Duodenal mucosa (tissue), 2 donors: ENCODE data around the gene PTPRN2.

Experiments used
- H3K27ac ChIP-seq: one replicate; pipeline ENCODE4 v1.7.0; 2013; ENCODE audit warnings: low read depth, low read length
- H3K27me3 ChIP-seq, 2 donors: one replicate each; pipeline ENCODE4 v1.7.0; 2013; ENCODE audit warnings: low read length in 2 of 2, control low read depth in 1 of 2; ENCODE audit not compliant: insufficient read depth in 2 of 2, control insufficient read depth in 1 of 2
- H3K36me3 ChIP-seq, 2 donors: one replicate each; pipeline ENCODE4 v1.7.0; 2013; ENCODE audit warnings: low read length in 2 of 2, control low read depth in 1 of 2; ENCODE audit not compliant: insufficient read depth in 2 of 2, control insufficient read depth in 1 of 2
- H3K4me1 ChIP-seq, 2 donors: one replicate each; pipeline ENCODE4 v1.7.0; 2013; ENCODE audit warnings: low read length in 2 of 2, control low read depth in 1 of 2; ENCODE audit not compliant: insufficient read depth in 2 of 2, control insufficient read depth in 1 of 2
- H3K4me3 ChIP-seq, 2 donors: one replicate each; pipeline ENCODE4 v1.7.0; 2013; ENCODE audit warnings: low read length in 2 of 2, low read depth in 1 of 2
- H3K9ac ChIP-seq, 2 donors: one replicate each; pipeline ENCODE4 v1.7.0; 2013; ENCODE audit warnings: low read length in 2 of 2, low read depth in 1 of 2
- H3K9me3 ChIP-seq, 2 donors: one replicate each; pipeline ENCODE4 v1.7.0; 2013; ENCODE audit warnings: low read length in 2 of 2, control low read depth in 1 of 2; ENCODE audit not compliant: control insufficient read depth in 1 of 2

PTPRN2 gene

DNA sequence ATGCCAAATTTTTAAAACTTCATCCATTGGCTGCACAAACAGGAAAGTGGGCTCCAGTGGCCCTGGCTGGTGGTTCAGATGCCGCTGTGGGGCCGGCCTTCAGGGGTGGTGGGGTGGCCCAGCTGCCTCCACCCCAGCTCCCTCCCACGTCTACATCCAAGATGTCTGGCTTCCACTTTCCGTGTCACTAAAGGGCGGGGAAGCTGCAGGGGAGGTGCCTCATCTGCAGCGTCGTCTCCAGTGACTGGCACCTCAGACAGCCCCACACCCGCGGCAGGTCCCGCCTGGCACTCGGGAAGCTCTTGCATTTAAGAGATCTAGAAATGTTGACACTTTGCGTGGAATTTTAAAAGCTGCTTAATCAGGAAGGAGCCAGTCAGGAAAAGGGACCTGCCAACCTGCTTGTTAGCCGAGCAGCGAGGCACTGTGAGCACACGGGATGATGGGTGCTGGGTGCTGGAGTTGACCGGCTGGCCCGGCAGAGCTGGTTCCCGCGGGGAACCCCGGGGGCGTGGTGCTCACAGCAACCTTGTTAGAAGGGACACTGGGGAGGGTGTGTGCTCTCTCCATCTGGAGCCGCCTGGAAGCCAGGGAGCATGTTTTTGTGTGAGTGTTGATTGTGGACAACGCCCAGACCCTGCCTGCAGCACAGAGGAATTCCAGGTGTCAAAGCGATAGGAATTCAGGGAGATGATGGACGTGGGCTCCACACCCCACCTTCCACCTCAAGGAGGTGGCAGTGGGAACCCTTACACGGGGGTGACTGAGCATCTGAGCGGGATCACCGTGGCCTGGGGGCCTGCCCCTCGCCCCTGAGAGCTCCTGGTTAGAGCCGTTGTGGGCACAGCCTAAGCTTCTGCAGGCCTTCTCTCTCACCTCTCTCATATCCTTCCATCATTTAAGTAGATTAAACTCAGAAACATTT lies 320.5 kb downstream of the PTPRN2 start:
- H3K27ac ChIP-seq: no peak overlapping the region
- peaks cover 0 to 3% of the 10 kb centered on the region in 2 donors for H3K9me3 ChIP-seq
- H3K4me3 ChIP-seq: no peak overlapping the region
- peaks cover 44 to 52% of the 10 kb centered on the region in 2 donors for H3K4me1 ChIP-seq
- no peaks in the 10 kb centered on the region for H3K27me3 ChIP-seq
- no peak overlapping the region for H3K9ac ChIP-seq
- H3K36me3 ChIP-seq: no peaks in the 10 kb centered on the region

DNA sequence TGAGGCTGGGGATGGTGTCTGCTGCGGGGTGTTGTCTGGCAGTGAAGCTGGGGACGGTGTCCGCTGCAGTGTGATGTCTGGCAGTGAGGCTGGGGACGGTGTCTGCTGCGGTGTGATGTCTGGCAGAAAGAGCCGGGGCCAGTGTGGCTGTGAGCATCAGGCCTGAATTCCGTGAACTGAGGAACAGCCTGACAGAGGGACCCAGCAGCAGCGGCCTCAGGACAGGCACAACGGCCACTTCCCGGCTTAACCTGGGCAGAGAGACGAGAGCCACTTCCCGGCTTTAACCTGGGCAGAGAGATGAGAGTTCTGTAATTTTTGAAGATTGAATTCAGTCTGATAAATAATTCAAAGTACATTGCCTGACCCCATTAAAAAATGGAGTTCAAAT lies 321.2 kb downstream of the PTPRN2 start:
- no peaks in the 10 kb centered on the region for H3K36me3 ChIP-seq
- H3K9ac ChIP-seq: no peak overlapping the region
- peaks cover 0 to 3% of the 10 kb centered on the region in 2 donors for H3K9me3 ChIP-seq
- no peak overlapping the region for H3K4me3 ChIP-seq
- peaks cover 44 to 52% of the 10 kb centered on the region in 2 donors for H3K4me1 ChIP-seq
- H3K27ac ChIP-seq: no peak overlapping the region
- H3K27me3 ChIP-seq: no peaks in the 10 kb centered on the region

- H3K9me3 ChIP-seq: peaks cover 0 to 3% of the 10 kb centered on the region in 2 donors
- no peak overlapping the region for H3K9ac ChIP-seq
- H3K27me3 ChIP-seq: no peaks in the 10 kb centered on the region
- peaks cover 44 to 52% of the 10 kb centered on the region in 2 donors for H3K4me1 ChIP-seq
- H3K4me3 ChIP-seq: no peak overlapping the region
- H3K36me3 ChIP-seq: no peaks in the 10 kb centered on the region
- H3K27ac ChIP-seq: no peak overlapping the region
Measured at GRCh38 chr7:158265743-158266080, 321.9 kb downstream of the PTPRN2 start.

GRCh38 chr7:158264881-158265742 lies 322.5 kb downstream of the PTPRN2 start:
- Histone ChIP-seq H3K27ac (peak overlapping the region; percentile 12), H3K4me3 (peak overlapping the region; percentile 12 to 27), H3K4me1 (peaks cover 43 to 49% of the 10 kb centered on the region in 2 donors), H3K9me3 (peaks cover 0 to 3% of the 10 kb centered on the region in 2 donors), H3K36me3 (no peaks in the 10 kb centered on the region), H3K9ac (no peak overlapping the region), H3K27me3 (no peaks in the 10 kb centered on the region)

- Histone ChIP-seq H3K9me3 (peaks cover 0 to 3% of the 10 kb centered on the region in 2 donors), H3K27me3 (no peaks in the 10 kb centered on the region), H3K4me1 (peaks cover 36 to 45% of the 10 kb centered on the region in 2 donors), H3K27ac (peak overlapping the region; percentile 13), H3K4me3 (peak overlapping the region; percentile 27 to 28), H3K36me3 (no peaks in the 10 kb centered on the region), H3K9ac (peak overlapping the region; percentile 3 to 29)
Measured at GRCh38 chr7:158263964-158264748, 323.5 kb downstream of the PTPRN2 start.

DNA sequence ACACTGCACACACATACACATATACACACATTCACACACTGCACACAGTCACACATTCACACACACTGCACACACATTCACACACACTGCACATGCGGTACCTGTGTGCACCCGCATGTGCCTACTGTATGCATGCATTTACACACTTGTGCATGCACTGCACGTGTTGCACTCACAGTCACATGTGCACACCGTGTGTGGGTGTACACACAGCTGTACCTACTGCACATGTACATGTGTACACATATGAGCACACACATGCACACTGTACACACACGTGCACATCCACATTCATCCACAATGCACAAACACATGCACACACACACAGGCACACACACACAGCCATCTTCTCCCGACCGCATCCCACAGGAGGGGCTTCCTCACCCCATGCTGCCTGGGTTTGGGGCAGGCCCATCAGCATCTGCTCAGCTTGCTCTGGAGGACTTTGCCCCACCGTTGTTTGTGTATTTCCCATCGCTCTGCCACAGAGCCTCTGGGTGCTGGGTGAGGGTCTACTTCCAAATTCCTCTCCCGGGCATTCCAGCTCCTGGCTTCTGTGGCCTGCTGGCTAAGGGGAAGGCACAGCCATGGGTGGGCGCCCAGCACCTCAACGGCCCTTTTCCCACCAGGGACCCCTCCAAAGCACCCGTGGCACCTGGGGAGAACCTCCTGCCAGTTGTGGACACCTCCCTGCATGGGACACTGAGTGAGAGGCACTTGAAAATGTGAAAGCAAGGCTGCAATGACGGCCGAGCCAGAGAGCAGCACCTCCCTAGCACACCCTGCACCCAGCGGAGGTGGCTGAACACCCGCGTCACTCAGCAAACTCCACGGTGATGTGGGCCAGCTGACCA lies 324.3 kb downstream of the PTPRN2 start:
- Histone ChIP-seq H3K9me3 (peaks cover 0 to 3% of the 10 kb centered on the region in 2 donors), H3K4me1 (peaks cover 36 to 41% of the 10 kb centered on the region in 2 donors), H3K9ac (peak overlapping the region in 1 of 2 donors; percentile 32), H3K27ac (peak overlapping the region; percentile 13), H3K36me3 (no peaks in the 10 kb centered on the region), H3K27me3 (no peaks in the 10 kb centered on the region), H3K4me3 (peak overlapping the region; percentile 27 to 28)

DNA sequence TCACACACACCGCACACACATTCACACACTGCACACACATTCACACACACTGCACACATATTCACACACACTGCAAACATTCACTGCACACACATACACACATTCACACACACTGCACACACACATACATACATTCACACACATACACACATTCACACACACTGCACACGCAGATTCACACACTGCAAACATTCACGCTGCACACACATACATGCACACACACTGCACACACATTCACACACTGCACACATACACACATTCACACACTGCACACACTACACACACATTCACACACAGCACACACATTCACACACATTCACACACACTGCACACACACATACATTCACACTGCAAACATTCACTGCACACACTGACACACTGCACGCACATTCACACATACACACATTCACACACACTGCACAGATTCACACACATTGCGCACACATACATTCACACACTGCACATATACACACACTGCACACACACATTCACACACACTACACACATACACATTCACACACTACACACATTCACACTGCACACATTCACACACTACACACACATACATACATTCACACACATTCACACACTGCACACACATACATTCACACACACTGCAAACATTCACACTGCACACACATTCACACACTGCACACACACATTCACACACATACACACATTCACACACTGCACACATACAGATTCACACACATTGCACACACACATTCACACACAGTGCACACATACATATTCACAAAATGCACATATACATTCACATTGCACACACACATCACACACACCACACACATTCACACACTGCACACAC lies 325.1 kb downstream of the PTPRN2 start:
- H3K27ac ChIP-seq: no peak overlapping the region
- H3K4me3 ChIP-seq: peak overlapping the region in 1 of 2 donors; percentile 21
- H3K4me1 ChIP-seq: peaks cover 31 to 36% of the 10 kb centered on the region in 2 donors
- H3K9me3 ChIP-seq: peaks cover 0 to 3% of the 10 kb centered on the region in 2 donors
- peak overlapping the region in 1 of 2 donors; percentile 25 for H3K9ac ChIP-seq
- H3K36me3 ChIP-seq: no peaks in the 10 kb centered on the region
- no peaks in the 10 kb centered on the region for H3K27me3 ChIP-seq

DNA sequence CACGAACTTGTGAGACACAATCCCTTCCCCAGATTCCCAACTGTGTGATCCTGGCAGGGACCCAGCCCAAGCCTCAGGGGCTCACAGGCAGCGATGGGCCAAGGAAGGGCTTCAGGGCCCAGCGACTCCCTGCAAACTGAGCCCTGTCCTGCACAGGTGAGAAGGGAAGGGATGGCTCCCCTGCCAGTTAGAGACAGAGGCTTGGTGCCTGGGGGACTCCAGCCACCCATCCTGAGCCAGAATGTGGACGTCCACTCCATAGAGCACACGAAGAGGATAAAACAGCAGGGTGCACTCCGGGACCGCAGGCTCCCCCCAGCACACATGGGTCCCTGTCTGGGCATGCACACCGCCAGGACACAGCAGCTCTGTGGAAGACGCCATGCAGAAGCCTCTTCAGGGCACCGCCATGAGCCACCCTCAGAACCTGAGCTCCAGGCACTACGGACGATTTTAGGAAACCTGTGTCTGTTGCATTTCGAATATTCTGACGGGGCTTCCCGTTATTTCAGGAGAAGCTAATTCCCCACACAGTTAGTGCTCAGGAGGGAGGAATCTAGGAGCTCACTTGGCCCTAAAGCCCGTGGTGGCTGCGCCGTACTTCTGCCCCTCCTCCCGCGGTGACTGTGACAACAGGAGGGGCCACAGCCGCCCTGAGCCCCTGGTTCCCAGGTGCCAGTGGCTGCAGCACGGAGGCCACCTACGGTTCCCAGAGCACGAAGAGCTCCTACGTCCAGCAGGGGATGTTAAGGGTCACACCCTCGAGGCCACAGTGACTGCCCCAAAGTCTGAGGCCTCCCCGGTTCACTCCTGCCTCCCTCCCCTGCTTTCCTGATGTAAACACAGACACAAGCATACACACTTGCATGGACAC lies 326.0 kb downstream of the PTPRN2 start:
- Histone ChIP-seq H3K27ac (no peak overlapping the region), H3K4me3 (no peak overlapping the region), H3K9ac (no peak overlapping the region), H3K27me3 (no peaks in the 10 kb centered on the region), H3K36me3 (no peaks in the 10 kb centered on the region), H3K4me1 (peaks cover 26 to 29% of the 10 kb centered on the region in 2 donors), H3K9me3 (peaks cover 0 to 3% of the 10 kb centered on the region in 2 donors)
